GM15510 (cell line): ENCODE results near the gene SP8.

Experiments used
- POLR2A ChIP-seq: IDR thresholded peaks from 3 replicates; pipeline ENCODE4 v1.6.1; 2011; ENCODE audit warnings: borderline replicate concordance; ENCODE audit not compliant: insufficient read length; ENCODE audit errors: extremely low read depth

SP8 gene

DNA sequence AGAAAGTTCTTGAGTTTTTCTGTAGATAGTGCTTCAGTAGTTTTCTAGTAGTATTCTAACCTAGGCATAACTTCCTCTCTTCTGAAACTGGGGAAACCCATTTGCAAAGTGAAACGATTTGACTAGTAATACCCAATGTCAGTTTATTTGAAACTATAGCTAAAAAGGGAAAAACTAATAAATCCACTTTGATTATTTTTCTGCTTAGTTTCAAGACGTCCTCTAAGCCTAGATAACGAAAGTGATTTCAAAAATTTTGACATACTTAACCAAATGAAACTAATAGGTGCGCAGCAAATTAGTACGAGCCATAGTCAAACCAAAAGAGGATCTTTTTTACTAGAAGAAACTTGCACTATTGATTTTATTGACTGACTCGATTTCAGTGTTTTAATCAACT, 9.8 kb upstream of the SP8 start:
- no peak for TF ChIP-seq POLR2A

GRCh38 chr7:20795881-20796280, 9.2 kb upstream of the SP8 start:
- TF ChIP-seq POLR2A, result no peak

GRCh38 chr7:20795361-20795760, 8.7 kb upstream of the SP8 start:
- TF ChIP-seq POLR2A, result no peak

DNA sequence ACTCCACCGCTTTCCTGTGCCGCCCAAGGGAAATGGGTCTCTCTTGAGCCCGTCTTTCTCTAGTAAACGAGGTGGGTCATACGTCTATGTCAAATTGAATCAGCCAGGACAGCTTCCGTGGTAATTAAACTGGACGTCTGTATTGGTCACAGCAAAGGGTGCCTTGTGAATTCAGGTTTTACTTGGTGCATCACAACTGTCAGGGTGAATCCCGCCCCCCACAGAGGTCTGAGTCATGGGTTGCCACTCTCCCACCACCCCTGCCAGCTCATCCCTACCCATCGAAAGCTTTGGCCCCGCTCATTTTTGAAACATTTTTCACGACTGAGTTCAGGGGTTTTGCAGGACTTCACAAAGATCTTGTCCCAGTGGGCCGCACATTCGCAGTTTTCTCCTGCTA, 8.0 kb upstream of the SP8 start:
- TF ChIP-seq POLR2A, result no peak

DNA sequence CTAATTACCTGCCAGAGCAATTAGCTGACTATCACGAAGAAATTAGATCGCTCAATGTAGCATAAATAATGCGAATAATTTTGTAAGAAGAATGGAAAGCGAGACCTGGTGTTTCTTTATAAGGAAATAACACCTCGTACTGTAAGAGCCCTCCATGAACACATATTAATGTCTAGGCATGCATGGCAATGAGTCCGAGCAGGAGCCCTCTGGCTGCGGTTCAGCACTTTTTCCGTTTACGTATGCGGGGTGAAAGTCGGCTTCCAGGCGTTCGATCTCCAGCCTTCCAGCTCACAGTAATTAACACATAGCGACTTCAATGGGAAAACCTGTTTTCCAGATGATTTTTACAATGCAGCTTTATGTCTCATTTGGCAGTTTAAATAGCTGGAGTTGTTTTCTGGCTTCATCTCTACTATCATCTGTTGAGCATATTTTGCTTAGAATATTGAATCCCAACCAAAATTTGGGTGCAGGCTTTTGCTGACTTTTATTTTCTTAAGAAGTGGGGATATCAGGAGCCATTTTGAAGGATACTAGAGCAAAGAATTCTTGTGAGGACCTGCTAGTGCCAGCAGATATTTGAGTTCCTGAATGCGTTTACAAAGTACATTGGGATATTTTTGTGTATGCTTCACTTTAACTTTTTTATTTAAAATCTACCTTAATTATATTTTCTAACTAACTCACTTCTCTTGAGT, 7.2 kb upstream of the SP8 start:
- TF ChIP-seq POLR2A, result no peak

DNA sequence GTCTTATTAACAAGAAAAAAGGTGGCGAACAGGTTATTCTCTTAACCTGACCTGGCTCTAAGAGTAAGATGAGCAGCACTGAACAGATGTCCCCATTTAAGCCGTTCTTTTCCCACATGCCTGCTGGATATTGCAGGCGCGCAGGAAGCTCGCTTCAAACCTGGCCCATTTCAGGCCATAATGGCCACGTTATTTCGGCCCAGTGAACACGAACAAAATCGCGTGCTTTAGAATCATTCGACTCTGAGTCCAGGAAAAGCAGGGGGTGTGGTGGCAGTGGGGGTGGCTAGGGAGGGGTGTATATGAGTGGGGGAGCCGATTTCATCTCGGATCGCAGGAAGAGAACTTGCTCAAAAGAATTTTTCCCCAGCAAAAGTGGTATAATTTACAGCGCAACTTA, 6.6 kb upstream of the SP8 start:
- no peak for TF ChIP-seq POLR2A

DNA sequence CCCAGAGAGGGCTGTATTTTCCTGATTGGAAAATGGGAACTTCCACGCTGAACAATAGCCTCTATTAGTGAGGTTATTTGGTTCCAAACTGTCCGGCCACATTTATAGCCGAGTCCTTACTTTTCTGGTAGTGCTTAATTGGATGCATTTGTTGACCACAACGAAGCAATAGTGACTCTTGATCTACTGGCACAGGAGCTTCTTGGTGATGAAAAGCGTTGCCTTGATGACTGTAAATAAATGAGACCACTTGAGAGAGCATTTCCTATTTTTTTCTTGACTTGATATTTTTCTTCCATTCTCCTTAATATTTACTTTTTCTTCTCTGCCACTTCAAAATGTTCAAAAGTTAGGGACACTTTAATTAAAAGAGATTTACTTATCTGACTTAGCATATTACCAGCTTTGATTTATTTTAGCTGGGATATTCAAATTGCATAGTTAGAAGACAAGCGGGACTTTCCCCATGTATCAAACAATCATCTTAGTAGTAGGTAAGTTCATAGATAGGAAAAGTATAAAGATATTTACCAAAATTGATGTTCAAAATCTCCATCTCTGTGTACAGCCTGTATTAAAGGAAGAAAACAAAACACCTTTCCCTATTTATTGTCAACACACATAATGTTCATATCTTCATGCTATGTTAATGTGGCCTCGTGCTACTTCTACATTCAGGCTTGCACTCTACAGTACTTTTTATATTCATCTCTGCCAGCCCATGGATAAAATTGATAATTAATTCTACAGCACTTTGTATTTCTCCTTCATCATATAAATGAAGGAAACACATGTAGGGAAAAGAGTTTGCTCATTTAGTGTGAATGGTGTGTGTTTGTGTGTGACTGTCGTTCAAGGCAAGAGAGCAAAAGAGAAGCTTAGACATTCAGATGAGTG, 5.1 kb upstream of the SP8 start:
- no peak for TF ChIP-seq POLR2A

GRCh38 chr7:20790375-20790774, 3.7 kb upstream of the SP8 start:
- no peak for TF ChIP-seq POLR2A

DNA sequence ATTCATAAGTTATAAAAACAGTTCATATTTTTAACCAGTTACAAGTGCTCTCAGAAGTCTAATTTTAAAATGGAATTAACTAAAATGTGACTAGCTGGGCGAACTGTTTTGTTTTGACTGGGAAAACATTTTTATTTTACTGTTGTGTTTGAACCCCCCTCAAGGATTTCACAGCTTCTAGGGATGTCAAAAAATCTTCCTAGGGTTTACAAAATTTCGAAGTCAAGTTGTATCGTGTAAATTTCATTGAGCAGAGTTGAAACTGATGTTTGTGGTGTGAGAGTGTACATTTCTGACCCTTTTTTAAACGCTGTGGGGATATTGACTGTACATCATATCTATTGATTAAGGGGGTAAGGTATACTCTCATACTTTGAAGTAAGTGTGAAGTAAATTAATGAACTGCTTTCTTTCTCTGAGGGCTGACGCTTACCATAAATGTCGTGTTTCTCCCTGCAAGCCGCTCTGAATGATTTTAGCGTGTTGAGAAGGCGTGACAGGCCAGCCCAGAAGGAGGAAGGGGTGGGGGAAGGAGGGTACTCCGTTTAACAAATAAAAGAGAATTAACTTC, 1.8 kb upstream of the SP8 start:
- TF ChIP-seq POLR2A, result no peak

DNA sequence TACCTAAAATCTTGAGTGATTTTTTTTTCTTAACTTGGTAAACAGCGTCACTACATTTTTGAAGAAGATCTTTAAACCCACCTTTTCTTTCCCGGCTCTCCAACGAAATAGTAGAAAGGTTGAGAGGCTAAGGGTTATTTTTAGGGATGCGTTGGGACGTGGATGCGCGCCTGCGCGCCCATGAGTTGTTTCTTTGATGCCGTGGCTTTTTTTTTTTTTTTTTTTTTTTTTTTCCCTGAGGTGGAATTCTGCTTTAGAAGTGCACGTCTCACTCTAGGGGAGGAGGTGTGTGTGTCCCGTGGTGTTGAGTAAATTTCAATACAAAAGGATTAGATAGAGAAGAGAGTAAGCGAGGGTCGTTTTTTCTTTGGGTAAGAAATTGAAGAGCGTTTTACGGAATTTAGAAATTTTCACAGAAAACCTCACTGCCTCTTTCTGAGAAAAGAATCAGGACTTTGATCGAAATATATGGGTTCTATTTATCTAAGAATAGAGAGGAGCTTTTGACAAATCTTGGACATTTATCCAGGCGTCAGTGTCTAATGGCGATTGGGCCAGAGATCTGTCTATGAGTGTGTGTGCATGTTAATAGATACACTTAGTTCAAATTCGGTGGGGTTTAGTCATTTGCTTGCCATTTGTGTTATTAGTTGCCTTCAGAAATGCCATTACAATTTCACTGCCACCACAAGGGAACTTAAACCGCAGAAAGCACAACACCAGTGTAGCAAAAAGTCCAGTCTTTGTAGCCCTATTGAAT, 1.2 kb upstream of the SP8 start:
- TF ChIP-seq POLR2A, result no peak

GRCh38 chr7:20786421-20786778, 286 bp downstream of the SP8 start:
- no peak for TF ChIP-seq POLR2A

DNA sequence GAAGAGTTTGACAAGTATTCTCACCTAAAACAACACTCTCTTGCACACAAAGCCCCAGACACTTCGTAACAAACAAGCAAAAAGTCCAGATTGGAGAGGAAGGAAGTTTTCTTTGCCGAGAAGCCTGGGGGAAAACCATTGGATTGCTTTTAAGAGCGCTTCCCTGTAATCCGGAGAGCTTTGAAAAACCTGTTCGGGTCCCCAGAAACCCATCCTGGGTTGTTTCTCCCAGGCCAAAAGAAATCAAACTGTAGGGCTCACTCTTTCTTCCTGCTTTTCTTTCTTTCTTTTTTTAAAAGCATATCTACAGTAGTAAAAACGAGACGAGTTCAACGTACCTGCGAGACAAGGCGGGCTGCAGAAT, 655 bp downstream of the SP8 start:
- no peak for TF ChIP-seq POLR2A

DNA sequence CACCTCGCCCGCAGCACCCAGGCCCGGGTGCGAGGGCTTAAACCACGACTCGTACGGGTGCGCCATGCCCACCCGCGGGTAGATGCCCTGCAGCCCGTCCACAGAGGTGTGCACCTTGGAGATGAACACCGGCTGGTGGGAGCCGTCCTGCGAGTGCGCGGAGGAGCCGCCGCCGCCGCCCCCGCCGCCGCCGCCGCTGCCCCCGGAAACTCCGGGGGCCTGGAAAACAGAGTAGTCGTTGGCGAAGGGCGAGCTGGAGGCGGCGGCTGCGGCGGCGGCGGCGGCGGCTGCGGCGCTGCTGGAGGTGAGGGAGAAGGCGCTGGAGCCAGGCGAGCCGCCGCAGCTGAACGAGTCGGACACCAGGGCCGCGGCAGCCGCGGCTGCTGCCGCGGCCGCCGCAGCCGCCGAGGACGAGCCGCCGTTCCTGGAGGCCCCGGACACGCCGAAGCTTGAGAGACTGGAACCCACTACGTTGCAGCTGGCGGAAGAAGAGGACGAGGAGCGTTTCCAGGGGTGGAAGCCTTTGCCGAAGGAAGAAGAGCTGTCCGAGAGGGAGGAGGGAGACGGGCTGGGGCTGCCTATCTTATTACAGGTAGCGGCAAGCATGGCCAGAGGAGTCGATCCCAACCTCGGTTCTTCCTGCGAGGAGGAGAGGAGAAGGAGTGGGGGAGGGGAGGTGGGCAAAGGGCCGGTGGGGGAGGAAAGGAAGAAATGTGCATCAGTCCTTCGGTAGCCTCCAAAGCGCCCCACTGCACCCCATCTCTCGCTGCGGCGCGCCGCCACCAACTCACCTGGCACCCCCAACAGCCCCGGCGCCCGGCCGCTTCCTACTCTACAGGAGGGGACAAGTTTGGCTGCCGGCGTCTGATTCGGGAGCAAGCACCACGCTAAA, 1.3 kb downstream of the SP8 start:
- TF ChIP-seq POLR2A, result no peak

- TF ChIP-seq POLR2A, result no peak
Measured at GRCh38 chr7:20784388-20785156, 2.1 kb downstream of the SP8 start.

DNA sequence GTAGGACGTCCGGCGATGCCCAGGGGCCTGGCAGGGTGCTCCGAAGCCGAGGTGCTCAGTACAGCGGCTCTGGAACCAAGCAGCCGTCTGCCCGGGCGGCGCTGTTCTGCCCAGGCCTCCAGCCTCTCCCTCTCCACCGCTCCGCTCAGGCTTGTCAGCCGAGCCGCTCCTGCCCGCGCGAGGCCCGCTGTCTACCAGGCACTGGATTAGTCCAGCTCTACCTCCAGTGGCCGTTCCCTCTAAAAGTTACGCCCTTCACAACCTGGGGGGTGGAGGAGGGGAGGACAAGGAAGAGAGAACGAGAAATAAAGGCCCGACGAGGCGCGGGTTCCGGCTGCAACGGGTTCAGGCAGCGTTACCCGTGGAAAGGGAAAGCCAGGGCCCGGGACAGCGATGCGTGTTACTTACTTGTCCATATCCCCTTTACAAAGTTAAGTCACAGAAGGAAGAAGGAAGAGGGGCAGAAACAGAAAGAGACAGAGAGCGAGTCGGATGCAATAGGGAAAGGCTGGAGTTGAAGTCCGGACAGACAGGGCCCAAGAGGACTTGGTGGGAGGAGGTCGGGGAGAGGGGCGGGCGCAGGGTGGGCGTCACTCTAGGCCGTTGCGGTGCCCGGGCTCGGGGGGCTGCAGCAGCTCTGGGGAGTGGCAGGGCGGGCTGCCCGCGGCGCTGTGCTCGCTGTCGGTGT, 2.8 kb downstream of the SP8 start:
- TF ChIP-seq POLR2A, result no peak
